Endothelial cell of umbilical vein (primary cell): ENCODE data around the gene GPR183. TPM values are rescaled to one million over a fixed set of nuclear protein-coding genes. Genes with fewer than 3 reads are reported as not detected.

Source experiments
- BruUV-seq: library from RNA; stranded (reverse); fragments of 400-500 nt; replicated peaks from 2 replicates; lab custom pipeline; 2021; lab: Mats Ljungman, UMichigan
- CTCF ChIA-PET: fragments of 300-600, 350-600 bp; sonication (Branson Sonifier 250); formaldehyde crosslinking; loops from one replicate; lab custom pipeline; 2021; ENCODE audit warnings: antibody characterized with exemption, inconsistent platforms; lab: Charles Lee
- POLR2A ChIA-PET: fragments of 300-600, 350-600 bp; sonication (Branson Sonifier 250); formaldehyde crosslinking; loops from one replicate; lab custom pipeline; 2021; ENCODE audit warnings: antibody characterized with exemption, inconsistent platforms; lab: Charles Lee
- DNase-seq: peaks from one replicate; pipeline ENCODE4 v3.0.0-alpha.2; 2011; ENCODE audit warnings: low read depth, low spot score
- FAIRE-seq: peaks from 2 replicates; lab custom pipeline; 2011; peaks lifted over from hg19 to GRCh38; lab: Jason Lieb, UNC
- H2AFZ ChIP-seq: 2 replicates; pipeline ENCODE4 v1.6.0; 2012; ENCODE audit warnings: low read depth, low read length, control low read depth, inconsistent platforms
- H3K27ac ChIP-seq: 2 replicates; pipeline ENCODE4 v1.5.1; 2011; ENCODE audit warnings: low read depth, mild to moderate bottlenecking, control low read depth, low read length, moderate library complexity; ENCODE audit not compliant: insufficient read depth
- H3K27me3 ChIP-seq, 2 experiments: 2 replicates each; pipeline versions ENCODE4 v1.6.0 to v1.6.1; 2011; ENCODE audit warnings: low read length in 2 of 2, mixed read lengths in 1 of 2; ENCODE audit not compliant: control insufficient read depth in 2 of 2, insufficient read depth in 2 of 2
- H3K36me3 ChIP-seq, 2 experiments: 2 replicates in 1 of 2; 3 replicates in 1 of 2; pipeline ENCODE4 v1.5.1; 2011; ENCODE audit warnings: low read length in 2 of 2, mild to moderate bottlenecking in 1 of 2, moderate library complexity in 1 of 2; ENCODE audit not compliant: control insufficient read depth in 2 of 2, insufficient read depth in 2 of 2; ENCODE audit errors: extremely low read depth in 1 of 2
- H3K4me1 ChIP-seq: 3 replicates; pipeline ENCODE4 v1.5.1; 2011; ENCODE audit warnings: mild to moderate bottlenecking, low read length; ENCODE audit not compliant: control insufficient read depth, insufficient read depth; ENCODE audit errors: extremely low read depth
- H3K4me2 ChIP-seq: 2 replicates; pipeline ENCODE4 v1.6.1; 2011; ENCODE audit warnings: low read length, control low read depth, mixed read lengths; ENCODE audit not compliant: insufficient read depth
- H3K4me3 ChIP-seq, 3 experiments: fragments of 200-600 bp in 1 of 3; sonication (generic), shearing (Covaris generic) in 1 of 3; replicated peaks in 1 of 3; 2 replicates each; pipeline ENCODE4 v1.5.1; 2011 to 2016; ENCODE audit warnings: control low read depth in 3 of 3, low read length in 3 of 3, mild to moderate bottlenecking in 2 of 3, inconsistent platforms in 1 of 3, low read depth in 1 of 3, moderate library complexity in 1 of 3; ENCODE audit not compliant: insufficient read depth in 1 of 3
- H3K79me2 ChIP-seq: 2 replicates; pipeline ENCODE4 v1.6.0; 2012; ENCODE audit warnings: low read length, inconsistent platforms; ENCODE audit not compliant: control insufficient read depth, insufficient read depth
- H3K9ac ChIP-seq: replicated peaks from 2 replicates; pipeline ENCODE3; 2011; ENCODE audit warnings: low read length, control low read depth; ENCODE audit not compliant: insufficient read depth; ENCODE audit errors: extremely low read depth
- H3K9me1 ChIP-seq: replicated peaks from 3 replicates; pipeline ENCODE4 v1.6.0; 2011; ENCODE audit warnings: mild to moderate bottlenecking, low read length; ENCODE audit not compliant: control insufficient read depth, insufficient read depth; ENCODE audit errors: extremely low read depth
- H3K9me3 ChIP-seq: replicated peaks from 2 replicates; pipeline ENCODE4 v1.5.1; 2012; ENCODE audit warnings: low read length, inconsistent platforms; ENCODE audit not compliant: control insufficient read depth, insufficient read depth
- H4K20me1 ChIP-seq: replicated peaks from 2 replicates; pipeline ENCODE3; 2011; ENCODE audit warnings: mild to moderate bottlenecking, low read length; ENCODE audit not compliant: control insufficient read depth, insufficient read depth; ENCODE audit errors: extremely low read depth
- CTCF ChIP-seq, 2 donors: IDR thresholded peaks; 1 replicate in 1 of 2; 2 replicates in 1 of 2; pipeline ENCODE4 v1.5.1; 2011; ENCODE audit warnings: low read length in 2 of 2, mild to moderate bottlenecking in 2 of 2, moderate library complexity in 2 of 2, control low read depth in 1 of 2, inconsistent platforms in 1 of 2, low read depth in 1 of 2; ENCODE audit not compliant: insufficient read depth in 1 of 2; ENCODE audit errors: extremely low read depth in 1 of 2
- EZH2 ChIP-seq: IDR thresholded peaks from 2 replicates; pipeline ENCODE4 v1.6.1; 2012; ENCODE audit warnings: borderline replicate concordance, low read depth, mild to moderate bottlenecking, moderate library complexity, low read length, inconsistent platforms; ENCODE audit not compliant: severe bottlenecking
- FOS ChIP-seq: IDR thresholded peaks from 2 replicates; pipeline ENCODE4 v1.6.1; 2011; ENCODE audit warnings: mild to moderate bottlenecking, low read length, moderate library complexity, borderline replicate concordance; ENCODE audit not compliant: insufficient read depth
- GATA2 ChIP-seq: IDR thresholded peaks from 2 replicates; pipeline ENCODE4 v1.7.0; 2011; ENCODE audit warnings: low read depth, mild to moderate bottlenecking, moderate library complexity, mixed read lengths, low read length; ENCODE audit not compliant: insufficient read length, insufficient read depth
- JUN ChIP-seq: IDR thresholded peaks from 2 replicates; pipeline ENCODE4 v1.6.1; 2011; ENCODE audit warnings: borderline replicate concordance, low read depth; ENCODE audit not compliant: insufficient read length, insufficient read depth
- MAX ChIP-seq: IDR thresholded peaks from 2 replicates; pipeline ENCODE4 v1.6.1; 2011; ENCODE audit not compliant: insufficient read depth, insufficient read length
- MYC ChIP-seq: IDR thresholded peaks from one replicate; pipeline ENCODE4 v1.6.1; 2011; ENCODE audit warnings: mild to moderate bottlenecking, low read depth, low read length
- POLR2A ChIP-seq: IDR thresholded peaks from 2 replicates; pipeline ENCODE4 v1.6.1; 2012; ENCODE audit warnings: low read depth, mild to moderate bottlenecking, control low read depth, low read length
- POLR2AphosphoS5 ChIP-seq: IDR thresholded peaks from 2 replicates; pipeline ENCODE4 v1.6.1; 2012; ENCODE audit warnings: low read depth, mild to moderate bottlenecking, control low read depth, low read length, moderate library complexity; ENCODE audit not compliant: insufficient read depth
- dilution Hi-C: fragments of 300-500 bp; cut with MboI; formaldehyde crosslinking; loops from one replicate; pipeline ENCODE4 v1.15.0; 2019; ENCODE audit warnings: low sequenced_read_pairs; ENCODE audit not compliant: extremely low pct_ligation_motif_present
- intact Hi-C: fragments of 100-400 bp; cut with micrococcal nuclease; formaldehyde crosslinking; loops from one replicate; pipeline ENCODE4 v1.10.0; 2022
- polyA plus RNA-seq, 4 experiments: library from polyadenylated mRNA; depleted of rRNA in 3 of 4; stranded (reverse) in 3 of 4; unstranded in 1 of 4; fragments of >200 nt; gene quantifications; 2 replicates each; pipeline versions ENCODE4 v1.2.1 to v1.2.3, GENCODE V29; 2011 to 2012; ENCODE audit warnings: missing spikeins in 1 of 4
- total RNA-seq: library from RNA; stranded (reverse); gene quantifications from 2 replicates; pipeline ENCODE4 v1.2.3, GENCODE V29; 2021

GPR183 gene
- total and polyA plus RNA-seq, 2 donors (not counting 3 experiments of a cell fraction or from before 2014, with no cell fraction given) = 0.23 TPM; not detected in 1

GRCh38 chr13:99327761-99328160 is 20.6 kb upstream of the GPR183 start:
- DNase-seq (no peak), FAIRE-seq (no peak)
- no peak overlapping the region for H3K27ac ChIP-seq
- no peaks in the 10 kb centered on the region for H3K9me3 ChIP-seq
- H3K4me2 ChIP-seq = no peak overlapping the region
- H3K9ac ChIP-seq = no peak overlapping the region
- dilution Hi-C loops (no loop called here), intact Hi-C loops (no loop called here)
- H3K9me1 ChIP-seq = no peaks in the 10 kb centered on the region
- H3K79me2 ChIP-seq = no peaks in the 10 kb centered on the region
- no peaks in the 10 kb centered on the region for H3K4me1 ChIP-seq
- no peak overlapping the region for H3K4me3 ChIP-seq
- H3K36me3 ChIP-seq = no peaks in the 10 kb centered on the region
- TF ChIP-seq POLR2A (no peak), EZH2 (no peak), POLR2AphosphoS5 (no peak), CTCF (IDR thresholded peaks at IDR 0.05; ENCODE audit: extremely low read depth in 1 of 2, insufficient read depth in 1 of 2, low read depth in 1 of 2, low read length in 2 of 2) (no peak), FOS (no peak), GATA2 (no peak), MYC (no peak), MAX (no peak), JUN (no peak)
- ChIA-PET POLR2A (no interaction called here), CTCF (no interaction called here)
- no peaks in the 10 kb centered on the region for H3K27me3 ChIP-seq
- H4K20me1 ChIP-seq = no peaks in the 10 kb centered on the region
- BruUV-seq = no TSS peak
- H2AFZ ChIP-seq = no peak overlapping the region
